ENCODE data around the gene TRAF4.
"Not testable (repeated sequence)": the region's sequence is repeated elsewhere in the genome, so short reads cannot be mapped to it uniquely, and the experiment has no call there.

The TRAF4 gene

GRCh38 chr17:28714281-28714680, 29.5 kb upstream of the TRAF4 start:
- no peak for DNase-seq

DNA sequence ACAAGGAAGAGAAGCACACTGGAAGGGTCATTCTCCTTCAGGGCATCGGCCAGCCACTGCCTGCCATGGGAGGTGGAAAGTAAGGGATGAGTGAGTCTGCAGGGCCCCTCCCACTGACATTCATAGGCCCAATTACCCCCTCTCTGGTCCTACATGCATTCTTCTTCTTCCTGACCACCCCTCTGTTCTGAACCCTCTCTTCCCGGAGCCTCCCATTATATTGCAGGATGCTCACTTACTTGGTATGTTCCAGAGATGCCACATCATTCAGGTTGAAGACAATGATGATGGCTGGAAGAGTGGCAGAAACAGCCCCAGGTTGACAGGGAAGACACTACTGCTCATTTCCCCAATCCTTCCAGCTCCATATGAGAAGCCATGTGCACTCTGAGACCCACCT, 28.6 kb upstream of the TRAF4 start:
- DNase-seq, result no peak

DNA sequence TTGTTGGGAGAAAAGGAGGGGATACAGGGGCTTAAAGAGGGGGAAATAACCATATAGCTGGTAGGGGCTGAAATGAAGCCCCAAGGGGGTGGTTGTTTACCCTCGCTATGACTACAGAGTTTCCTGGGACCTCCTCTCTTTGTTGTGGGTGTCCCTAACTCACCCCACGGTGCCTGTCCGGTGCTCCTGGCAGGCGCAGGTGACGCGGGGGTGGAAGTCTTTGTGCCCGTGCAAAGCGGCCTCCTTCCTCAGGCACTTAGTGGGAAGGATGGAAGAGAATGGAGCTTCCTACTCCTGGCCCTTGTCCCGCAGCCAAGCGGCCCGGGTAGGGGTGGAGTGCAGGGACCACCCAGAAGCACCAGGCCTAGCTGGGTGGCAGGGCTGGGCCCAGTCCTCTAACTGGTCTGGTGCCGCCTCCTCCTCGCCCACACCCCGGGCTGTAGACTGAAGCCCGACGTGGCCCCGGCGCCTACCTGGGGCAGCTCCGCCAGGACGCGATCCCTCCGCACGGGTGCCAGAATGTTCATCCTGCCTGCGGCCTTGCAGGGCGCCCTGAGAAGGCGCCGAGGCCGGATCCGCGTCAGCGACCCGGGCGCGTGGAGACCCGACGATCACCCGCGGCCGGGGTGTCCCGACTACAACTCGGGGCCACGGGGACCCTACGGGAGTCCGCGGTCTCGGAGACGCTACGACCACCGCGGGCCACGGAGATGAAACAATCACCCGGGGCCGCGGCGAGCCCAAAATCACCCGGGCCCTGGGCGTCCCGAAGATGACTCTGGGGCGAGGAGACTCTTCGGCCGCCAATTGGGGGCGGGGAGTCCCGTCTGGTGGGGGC, 26.9 kb upstream of the TRAF4 start:
- DNase-seq, result peak in 1 of 56 donors; percentile 20

DNA sequence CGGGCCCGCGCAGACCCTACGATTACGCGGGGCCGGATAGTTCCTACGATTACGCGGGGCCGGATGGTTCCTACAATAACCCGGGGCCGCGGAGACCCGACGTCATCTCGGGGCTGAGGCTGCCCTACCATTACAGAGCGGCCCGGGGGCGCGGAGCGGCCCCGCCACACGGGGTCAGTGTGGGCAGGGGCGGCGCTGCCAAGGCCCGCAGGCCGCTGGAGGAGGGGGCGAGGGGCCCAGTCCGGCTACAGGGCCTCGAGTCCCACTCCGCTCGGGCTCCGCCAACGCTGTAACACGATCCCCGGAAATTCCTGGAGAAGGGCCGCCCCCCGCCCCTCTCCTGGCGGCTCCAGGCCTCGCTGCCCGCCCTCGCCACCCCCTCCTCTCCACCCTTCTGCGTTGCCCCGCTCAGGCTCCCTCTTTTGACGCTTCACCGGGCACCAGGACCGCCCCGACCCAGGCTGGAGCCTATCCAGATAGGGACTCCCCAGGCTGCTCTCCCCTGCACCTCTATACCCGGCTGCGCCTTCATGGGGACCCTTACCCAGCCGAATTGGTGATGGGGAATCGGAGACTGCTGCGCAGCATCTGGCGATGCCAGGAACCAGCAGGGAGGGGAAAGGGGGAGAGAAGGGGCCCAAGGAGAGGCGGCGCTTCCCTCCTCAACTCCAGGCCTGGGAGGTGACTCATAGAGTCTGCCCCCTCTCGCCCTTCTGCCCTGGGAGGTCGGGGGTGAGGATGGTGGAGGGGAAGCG, 26.1 kb upstream of the TRAF4 start, which contains the start of gene RAB34:
TSS of gene RAB34 (minus strand) at position 291 of the 755 bp plus-strand sequence. CDS start 602 bp downstream, outside the sequence.
- peak in 35 of 56 donors; percentile 12 to 70 (median 41) for DNase-seq

DNA sequence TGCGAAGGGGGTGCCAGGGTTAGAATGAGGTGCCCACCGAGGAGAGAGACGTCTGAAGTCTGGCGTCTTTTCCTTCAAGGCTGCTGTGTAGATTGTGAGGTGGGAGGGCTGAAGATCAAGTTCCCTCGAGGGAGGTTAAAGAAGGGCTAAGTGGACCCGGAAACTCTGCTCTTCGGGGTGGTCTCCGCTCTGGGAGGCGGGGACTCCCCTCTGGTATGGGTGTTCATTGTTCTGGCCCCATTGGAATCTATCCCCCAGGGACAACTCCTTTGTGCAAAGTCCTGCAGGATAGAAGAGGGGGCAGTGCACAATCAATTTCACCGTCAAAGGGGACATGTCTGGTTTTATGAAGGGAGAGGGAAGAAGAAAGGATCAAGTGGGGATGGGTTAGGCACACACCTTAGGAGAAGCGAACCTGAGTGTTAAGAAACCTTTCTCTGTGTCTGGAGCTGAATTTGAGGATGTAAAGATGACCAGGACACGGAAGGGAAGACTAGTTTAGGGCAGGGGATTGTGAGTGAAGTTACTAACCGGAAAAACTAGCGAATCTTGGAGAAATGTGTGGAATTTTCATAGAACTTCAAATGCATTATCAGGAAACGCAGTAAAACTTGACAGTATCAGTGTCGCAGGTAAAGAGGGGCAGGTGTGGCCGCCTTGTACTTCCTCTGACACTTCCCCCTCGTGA, 25.3 kb upstream of the TRAF4 start:
- DNase-seq, result no peak

DNA sequence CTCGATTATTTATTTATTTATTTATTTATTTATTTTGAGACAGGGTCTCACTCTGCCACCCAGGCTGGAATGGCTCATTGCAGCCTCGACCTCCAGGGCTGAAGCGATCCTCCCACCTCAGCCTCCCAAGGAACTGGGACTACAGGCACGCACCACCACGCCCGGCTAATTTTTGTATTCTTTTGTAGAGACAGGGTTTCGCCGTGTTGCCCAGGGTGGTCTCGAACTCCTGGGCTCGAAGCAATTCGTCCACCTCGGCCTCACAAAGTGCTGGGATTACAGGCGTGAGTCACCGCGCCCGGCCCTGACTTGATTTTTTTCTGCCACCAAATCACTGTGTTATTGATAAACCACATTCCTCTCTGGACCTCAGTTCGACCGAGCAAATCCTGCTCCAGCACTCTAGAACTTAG, 24.8 kb upstream of the TRAF4 start:
- no peak for DNase-seq

DNA sequence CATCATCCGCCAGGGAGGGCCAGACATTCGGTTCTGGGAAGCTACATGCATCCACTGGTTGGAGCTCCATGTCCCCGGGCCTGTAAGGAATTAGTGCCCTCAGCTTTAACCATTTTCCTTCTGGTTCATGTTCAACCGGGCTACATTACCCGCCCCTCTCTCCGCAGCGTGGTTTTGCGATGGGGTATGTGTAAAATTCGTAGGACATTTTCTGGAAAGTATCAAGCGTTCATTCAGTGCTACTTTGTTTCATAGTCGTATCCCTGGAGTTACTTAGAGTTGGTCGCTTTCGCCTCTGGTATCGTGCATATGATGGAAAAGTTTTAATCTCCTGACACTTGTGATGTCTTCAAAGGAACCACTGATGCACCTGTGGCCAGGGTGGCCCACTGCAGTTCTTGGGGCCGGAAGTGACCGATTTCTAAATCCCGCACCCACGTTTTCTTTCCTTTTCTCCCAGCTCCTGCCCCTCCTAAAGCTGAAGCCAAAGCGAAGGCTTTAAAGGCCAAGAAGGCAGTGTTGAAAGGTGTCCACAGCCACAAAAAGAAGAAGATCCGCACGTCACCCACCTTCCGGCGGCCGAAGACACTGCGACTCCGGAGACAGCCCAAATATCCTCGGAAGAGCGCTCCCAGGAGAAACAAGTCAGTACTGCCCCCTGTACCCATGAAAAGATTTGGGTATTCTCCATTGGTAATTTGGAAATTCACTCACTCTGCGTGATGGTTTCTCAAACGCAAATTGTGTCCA, 23.4 kb upstream of the TRAF4 start:
- no peak for DNase-seq

- not testable (repeated sequence) for DNase-seq
Observed at GRCh38 chr17:28720997-28721329, 22.8 kb upstream of the TRAF4 start.

DNA sequence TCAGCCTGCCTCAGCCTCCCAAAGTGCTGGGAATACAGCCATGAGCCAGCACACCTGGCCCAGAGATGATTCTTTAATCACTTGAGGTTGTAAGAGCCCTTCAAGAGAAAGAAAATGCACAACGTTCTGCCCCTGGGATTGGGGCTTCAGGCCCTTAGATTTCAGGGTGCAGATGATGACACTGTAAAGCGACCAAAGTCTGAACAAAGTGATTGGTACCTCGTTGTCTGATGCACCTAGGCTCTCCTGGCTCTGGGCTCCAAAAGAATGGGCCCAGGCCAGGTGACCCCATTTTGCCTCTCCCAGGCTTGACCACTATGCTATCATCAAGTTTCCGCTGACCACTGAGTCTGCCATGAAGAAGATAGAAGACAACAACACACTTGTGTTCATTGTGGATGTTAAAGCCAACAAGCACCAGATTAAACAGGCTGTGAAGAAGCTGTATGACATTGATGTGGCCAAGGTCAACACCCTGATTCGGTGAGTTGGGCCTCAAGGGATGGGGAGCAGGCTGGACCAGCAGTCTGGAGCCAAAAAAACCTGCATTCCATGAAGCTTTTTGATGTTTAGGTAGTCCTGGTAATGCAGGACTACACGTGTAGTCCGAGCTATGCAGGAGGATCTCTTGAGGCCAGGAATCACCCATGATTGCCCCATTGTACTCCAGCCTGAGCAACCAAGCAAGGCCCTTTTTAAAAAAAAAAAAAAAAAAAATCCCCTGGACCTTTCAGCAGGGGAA, 21.2 kb upstream of the TRAF4 start:
- DNase-seq, result no peak

DNA sequence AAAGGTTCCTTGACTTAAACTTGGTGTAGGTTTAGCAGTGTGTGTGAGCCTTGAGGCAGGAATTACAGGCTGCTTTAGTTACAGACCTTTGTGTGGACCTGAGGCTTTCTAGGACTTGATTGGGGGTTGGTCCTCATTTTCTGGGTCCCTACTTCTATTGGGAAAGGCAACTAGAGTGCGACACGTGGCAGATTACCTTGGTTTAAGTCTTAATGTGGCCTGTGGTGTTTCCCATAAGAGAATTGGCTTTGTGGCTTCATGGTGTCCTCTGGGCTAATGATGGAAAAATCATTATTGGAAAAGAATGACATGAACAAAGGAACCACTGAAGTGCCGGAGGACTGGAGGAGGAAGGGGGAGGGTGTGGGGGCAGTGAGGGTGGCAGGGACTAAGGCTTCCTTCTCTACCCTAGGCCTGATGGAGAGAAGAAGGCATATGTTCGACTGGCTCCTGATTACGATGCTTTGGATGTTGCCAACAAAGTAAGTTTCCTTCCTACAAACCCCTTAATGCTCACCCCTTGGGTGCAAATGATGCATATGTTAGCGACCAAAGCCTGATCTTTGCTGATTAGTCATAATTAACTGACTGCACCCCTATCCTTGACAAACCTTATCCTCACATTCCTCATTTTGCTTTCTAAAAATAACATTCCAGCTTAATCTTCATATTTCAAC, 20.5 kb upstream of the TRAF4 start:
- no peak for DNase-seq

- DNase-seq, result not testable (repeated sequence)
Observed at GRCh38 chr17:28723836-28724499, 19.8 kb upstream of the TRAF4 start.

GRCh38 chr17:28724500-28725165, 19.2 kb upstream of the TRAF4 start:
- DNase-seq, result no peak

- peak in 1 of 56 donors; percentile 5 for DNase-seq
Observed at GRCh38 chr17:28725166-28725659, 18.6 kb upstream of the TRAF4 start.

DNA sequence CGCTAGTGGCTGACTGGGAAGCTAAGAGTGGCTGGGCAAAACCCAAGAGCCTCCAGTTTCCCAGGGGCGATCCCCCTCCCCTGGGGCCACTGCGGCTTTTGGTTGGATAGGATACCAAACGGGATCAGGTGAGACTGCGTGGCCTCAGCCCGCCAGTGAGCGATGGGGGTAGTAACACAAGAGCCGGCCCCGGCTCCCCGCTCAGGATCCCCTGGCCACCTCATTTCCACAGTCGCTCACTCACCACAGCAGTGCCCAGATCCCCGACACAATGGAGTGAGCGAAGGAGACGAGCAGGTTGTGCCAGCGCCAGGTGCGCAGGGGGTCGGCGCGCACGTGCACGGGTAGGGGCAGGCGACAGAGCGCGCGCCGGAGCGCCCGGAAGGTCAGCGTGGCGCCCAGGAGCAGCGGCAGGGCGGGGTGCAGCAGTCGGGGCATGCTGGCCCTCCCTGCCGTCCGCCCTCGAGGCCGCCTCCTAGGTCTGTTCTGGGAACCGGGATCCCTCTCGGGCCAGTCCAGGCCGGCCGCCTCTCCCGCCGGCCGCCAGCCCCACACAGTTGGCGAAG, 18.1 kb upstream of the TRAF4 start:
- DNase-seq, result peak in 7 of 56 donors; percentile 22 to 56 (median 39)

DNA sequence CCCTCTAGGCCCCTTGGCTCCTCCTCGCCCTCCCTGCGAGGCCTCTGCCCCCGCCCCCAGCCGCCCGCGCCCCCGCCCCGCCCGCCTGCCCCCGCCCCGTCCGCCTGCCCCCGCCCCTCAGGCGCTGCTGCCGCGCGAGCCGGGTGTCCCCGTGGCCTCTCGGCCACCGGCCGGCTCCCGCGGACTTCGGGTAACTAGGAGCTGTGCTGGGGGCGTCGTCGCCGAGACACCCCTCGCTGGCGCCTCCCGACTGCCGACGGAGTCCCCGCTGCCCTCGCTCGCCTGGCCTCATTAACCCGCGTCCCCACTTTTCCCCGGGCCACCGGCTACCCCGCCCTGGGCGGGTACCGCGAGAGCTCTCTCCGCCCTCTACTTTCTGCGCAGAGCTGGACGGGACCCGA, 17.6 kb upstream of the TRAF4 start, which contains the start of gene TLCD1:
TSS of gene TLCD1 (minus strand) at position 8 of the 401 bp plus-strand sequence. CDS start 136 bp downstream, outside the sequence.
- DNase-seq, result peak in 46 of 56 donors; percentile 28 to 84 (median 65)

- peak; percentile 40 to 94 (median 84) for DNase-seq
Observed at GRCh38 chr17:28726627-28727491, 17.0 kb upstream of the TRAF4 start.

Data from nucleus accumbens (tissue), 56 donors.